K562 (cell line): ENCODE measurements around the gene TBR1. TPM values are rescaled to one million over a fixed set of nuclear protein-coding genes. Genes with fewer than 3 reads are reported as not detected.

Experiments
- ATAC-seq: fragments of 200-7000 bp; cut with Tn5 transposase; 3 replicates; pipeline ENCODE4 v1.9.1; 2020; ENCODE audit warnings: moderate library complexity
- BruUV-seq: library from RNA; stranded (reverse); fragments of 400-500 nt; replicated peaks from 2 replicates; lab custom pipeline; 2021; lab: Mats Ljungman, UMichigan
- CTCF ChIA-PET: fragments of 300-600 bp; formaldehyde crosslinking; extraction: SDS; loops from one replicate; lab custom pipeline; 2021; ENCODE audit warnings: low intra/inter-chr PET ratio; lab: Yijun Ruan, JAX
- POLR2A ChIA-PET: fragments of 300-600, 350-650 bp; sonication (Branson Sonifier 250); formaldehyde crosslinking; extraction: SDS; loops from one replicate; lab custom pipeline; 2021; ENCODE audit warnings: antibody characterized with exemption, inconsistent platforms; lab: Yijun Ruan, JAX
- DNase-seq, 4 experiments: peaks; one replicate each; pipeline versions ENCODE4 v3.0.0 to v3.0.0-alpha.2; 2011 to 2018; ENCODE audit warnings: low spot score in 3 of 4, mixed read lengths in 3 of 4; ENCODE audit errors: extremely low read depth in 1 of 4
- FAIRE-seq: peaks from 2 replicates; lab custom pipeline; 2011; peaks lifted over from hg19 to GRCh38; lab: Jason Lieb, UNC
- H2AFZ ChIP-seq: 2 replicates; pipeline ENCODE4 v1.6.0; 2011; ENCODE audit warnings: low read depth, low read length, control low read depth, inconsistent platforms
- H3K27ac ChIP-seq: fragments of 200-600 bp; 3 replicates; pipeline ENCODE4 v1.8.0; 2011; ENCODE audit warnings: low read depth, mild to moderate bottlenecking, control low read depth, inconsistent platforms, low read length, moderate library complexity, mixed read lengths; ENCODE audit errors: extremely low read depth
- H3K27me3 ChIP-seq, 2 experiments: fragments of 300-600 bp in 1 of 2; 2 replicates in 1 of 2; 3 replicates in 1 of 2; pipeline versions ENCODE4 v1.6.0 to v1.8.0; 2011; ENCODE audit warnings: inconsistent platforms in 2 of 2, low read length in 2 of 2, mild to moderate bottlenecking in 1 of 2, mixed read lengths in 1 of 2, moderate library complexity in 1 of 2; ENCODE audit not compliant: control insufficient read depth in 2 of 2, insufficient read depth in 2 of 2
- H3K36me3 ChIP-seq: fragments of 300-600 bp; 3 replicates; pipeline ENCODE4 v1.8.0; 2011; ENCODE audit warnings: mild to moderate bottlenecking, low read length, inconsistent platforms; ENCODE audit not compliant: control insufficient read depth, insufficient read depth
- H3K4me1 ChIP-seq, 2 experiments: fragments of 200-600 bp in 1 of 2; replicated peaks in 1 of 2; 2 replicates in 1 of 2; 3 replicates in 1 of 2; pipeline versions ENCODE4 v1.5.1 to v1.8.0; 2011; ENCODE audit warnings: inconsistent platforms in 2 of 2, low read length in 2 of 2, mild to moderate bottlenecking in 1 of 2, mixed read lengths in 1 of 2, moderate library complexity in 1 of 2; ENCODE audit not compliant: control insufficient read depth in 2 of 2, insufficient read depth in 2 of 2
- H3K4me2 ChIP-seq: 2 replicates; pipeline ENCODE4 v1.6.1; 2011; ENCODE audit warnings: low read length, control low read depth, inconsistent platforms, mixed read lengths; ENCODE audit not compliant: insufficient read depth
- H3K4me3 ChIP-seq: fragments of 200-600 bp; sonication (generic), shearing (Covaris generic); 2 replicates; pipeline ENCODE4 v1.5.1; 2016; ENCODE audit warnings: control low read depth, inconsistent platforms
- H3K79me2 ChIP-seq: fragments of 200-600 bp; 3 replicates; pipeline ENCODE4 v1.8.0; 2011; ENCODE audit warnings: low read length, inconsistent platforms; ENCODE audit not compliant: control insufficient read depth, insufficient read depth
- H3K9ac ChIP-seq, 2 experiments: 2 replicates each; pipeline versions ENCODE4 v1.6.0 to v1.6.1; 2011; ENCODE audit warnings: low read depth in 2 of 2, low read length in 2 of 2, control low read depth in 1 of 2, inconsistent platforms in 1 of 2, mild to moderate bottlenecking in 1 of 2, mixed read lengths in 1 of 2; ENCODE audit not compliant: insufficient read depth in 1 of 2
- H3K9me1 ChIP-seq: one replicate; pipeline ENCODE4 v1.6.0; 2011; ENCODE audit warnings: inconsistent platforms, mild to moderate bottlenecking, low read length, moderate library complexity; ENCODE audit not compliant: control insufficient read depth, insufficient read depth
- H3K9me3 ChIP-seq: replicated peaks from 2 replicates; pipeline ENCODE4 v1.5.1; 2011; ENCODE audit warnings: low read depth, low read length, inconsistent platforms; ENCODE audit not compliant: control insufficient read depth, insufficient read depth
- H4K20me1 ChIP-seq: replicated peaks from 2 replicates; pipeline ENCODE4 v1.6.1; 2011; ENCODE audit warnings: low read length, inconsistent platforms, mixed read lengths; ENCODE audit not compliant: control insufficient read depth, insufficient read depth
- KDM2B ChIP-seq: fragments of 250-450 bp; sonication (Bioruptor Pico); IDR thresholded peaks from 2 replicates; pipeline ENCODE4 v1.8.0; 2021; ENCODE audit warnings: mild to moderate bottlenecking, moderate library complexity
- MYC ChIP-seq, 2 experiments: fragments of 250-450 bp in 1 of 2; sonication (Bioruptor Pico) in 1 of 2; IDR thresholded peaks; 2 replicates each; pipeline versions ENCODE4 v1.5.1 to v1.6.1; 2012 to 2021; ENCODE audit warnings: low read depth in 2 of 2, borderline replicate concordance in 1 of 2, improper control_type of control experiment in 1 of 2, low read length in 1 of 2, mild to moderate bottlenecking in 1 of 2, moderate library complexity in 1 of 2
- NFYB ChIP-seq: IDR thresholded peaks from 2 replicates; pipeline ENCODE4 v1.6.1; 2011; ENCODE audit warnings: mild to moderate bottlenecking, moderate library complexity; ENCODE audit not compliant: insufficient read length; ENCODE audit errors: extremely low read depth
- SMARCA5 ChIP-seq: fragments of 450-650 bp; IDR thresholded peaks from 2 replicates; pipeline ENCODE4 v1.6.1; 2016
- TEAD1 ChIP-seq, 2 experiments: fragments of 450-650 bp in 1 of 2; sonication (generic) in 1 of 2; formaldehyde crosslinking; IDR thresholded peaks; 2 replicates each; pipeline versions ENCODE4 v1.4.0 to v1.8.0; 2020 to 2022; ENCODE audit warnings: mild to moderate bottlenecking in 2 of 2, missing genetic modification reagents in 1 of 2
- TGIF2 ChIP-seq: sonication (generic); formaldehyde crosslinking; IDR thresholded peaks from 2 replicates; pipeline ENCODE4 v1.8.1; 2022; ENCODE audit warnings: mild to moderate bottlenecking, missing genetic modification reagents, moderate library complexity
- ZNF316 ChIP-seq: fragments of 450-650 bp; IDR thresholded peaks from 2 replicates; pipeline ENCODE4 v1.6.1; 2016
- WGBS: fragments of 100-300 bp; shearing (Covaris generic); methylation state at CpG from one replicate; pipeline ENCODE4 v1.1.6; 2016; ENCODE audit warnings: low coverage, mixed read lengths; ENCODE audit not compliant: insufficient coverage; ENCODE audit errors: missing lambda C conversion rate; 5-methylcytosine and 5-hydroxymethylcytosine counted together
- in situ Hi-C: fragments of 300-500 bp; cut with MboI; formaldehyde crosslinking; loops from 4 replicates; pipeline ENCODE4 v1.15.0; 2018; ENCODE audit warnings: inconsistent platforms, mixed read lengths
- intact Hi-C: fragments of 100-400 bp; cut with micrococcal nuclease; formaldehyde crosslinking; loops from 2 replicates; pipeline ENCODE4 v1.14.2; 2022
- polyA plus RNA-seq, 8 experiments: library from polyadenylated mRNA; depleted of rRNA in 4 of 8; stranded (reverse) in 5 of 8; unstranded in 3 of 8; fragments of >200 nt; fragmentation: Nextera tagmentation in 2 of 8; fragmentation: Illumina TruSeq in 1 of 8; extraction: Ambion mirVana in 2 of 8; extraction: Trizol in 1 of 8; gene quantifications; 2 replicates each; pipeline versions ENCODE4 v1.2.1 to v1.2.3, GENCODE V29; 2011 to 2014; ENCODE audit warnings: inconsistent platforms in 1 of 8, missing spikeins in 1 of 8
- small RNA-seq: library from RNA; depleted of rRNA; stranded (forward); fragments of <200 nt; gene quantifications from one replicate; pipeline ENCODE3, GENCODE V24; 2014
- total RNA-seq, 7 experiments: library from RNA; depleted of rRNA in 6 of 7; stranded (reverse); fragments of >200 nt in 6 of 7; fragmentation: Illumina TruSeq in 2 of 7; extraction: Trizol in 2 of 7; gene quantifications; 2 replicates each; pipeline versions ENCODE4 v1.2.1 to v1.2.3, GENCODE V29; 2011 to 2021; ENCODE audit warnings: low replicate concordance in 1 of 7

The TBR1 gene
- total and polyA plus RNA-seq, 9 of the 15 experiments (the other 6 are each of a cell fraction or from before 2014, with no cell fraction given), result 0.01 to 0.09 TPM; not detected in 7

DNA sequence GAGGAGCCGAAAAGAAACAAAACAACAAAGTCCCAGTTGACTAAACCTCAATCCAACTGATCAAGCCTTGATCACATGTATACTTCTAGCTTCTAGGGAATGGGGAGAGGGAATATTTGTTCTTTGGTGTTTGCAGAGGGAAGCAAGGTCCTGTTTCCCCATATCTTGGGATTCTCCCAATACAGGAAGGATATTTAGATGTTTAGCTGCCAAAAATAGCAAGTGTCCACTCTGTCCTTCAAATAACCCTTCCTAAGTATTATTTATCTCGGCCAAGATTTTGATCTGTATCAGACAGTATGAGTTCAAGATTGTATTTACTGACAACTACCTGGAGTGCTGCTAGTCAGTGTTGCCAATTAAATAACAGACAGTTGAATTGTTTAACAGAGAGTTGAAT, 55.5 kb downstream of the TBR1 start:
- TF ChIP-seq KDM2B (CRISPR knock-in tag) (no peak), NFYB (no peak), SMARCA5 (no peak), TEAD1 (CRISPR knock-in tag; IDR thresholded peaks at IDR 0.05) (no peak), MYC (IDR thresholded peaks at IDR 0.05; ENCODE audit: low read depth, low read length) (no peak), MYC (CRISPR knock-in tag; IDR thresholded peaks at IDR 0.05; ENCODE audit: borderline replicate concordance, low read depth) (no peak)
- no peaks in the 10 kb centered on the region for H3K9me1 ChIP-seq
- no peaks in the 10 kb centered on the region for H3K27me3 ChIP-seq
- H3K4me3 ChIP-seq, result no peak overlapping the region
- H3K4me1 ChIP-seq, result no peaks in the 10 kb centered on the region
- ChIA-PET CTCF (no interaction called here), POLR2A (no interaction called here)
- H3K9me3 ChIP-seq, result no peaks in the 10 kb centered on the region
- H3K4me2 ChIP-seq, result no peak overlapping the region
- no peak for ATAC-seq
- H4K20me1 ChIP-seq, result no peaks in the 10 kb centered on the region
- no peaks in the 10 kb centered on the region for H3K36me3 ChIP-seq
- 0% methylated on average over 2 of the region's 2 CpGs for WGBS
- no peak for FAIRE-seq
- no peak for DNase-seq
- BruUV-seq, result no TSS peak
- in situ Hi-C loops, result no loop called here
- H3K9ac ChIP-seq, result no peak overlapping the region
- intact Hi-C loops, result no loop called here
- no peak overlapping the region for H3K27ac ChIP-seq
- no peak overlapping the region for H2AFZ ChIP-seq
- no peaks in the 10 kb centered on the region for H3K79me2 ChIP-seq

GRCh38 chr2:161474920-161475319, 58.8 kb downstream of the TBR1 start:
- Histone ChIP-seq H4K20me1 (no peaks in the 10 kb centered on the region), H3K4me1 (no peaks in the 10 kb centered on the region), H3K9ac (no peak overlapping the region), H3K4me3 (no peak overlapping the region), H3K9me1 (no peaks in the 10 kb centered on the region), H3K27ac (no peak overlapping the region), H3K27me3 (no peaks in the 10 kb centered on the region), H3K4me2 (no peak overlapping the region), H2AFZ (no peak overlapping the region), H3K36me3 (no peaks in the 10 kb centered on the region), H3K9me3 (no peaks in the 10 kb centered on the region), H3K79me2 (no peaks in the 10 kb centered on the region)
- in situ Hi-C loops, result no loop called here
- ATAC-seq (no peak), FAIRE-seq (no peak), DNase-seq (no peak)
- ChIA-PET POLR2A (no interaction called here), CTCF (no interaction called here)
- TF ChIP-seq ZNF316 (peak; percentile 62), TGIF2 (no peak)
- intact Hi-C loops, result no loop called here
- BruUV-seq, result no TSS peak
- WGBS, result 0% methylated on average over 2 of the region's 2 CpGs

Small RNA genes within 50 kb of the gene (small RNA-seq; reads per million reads assigned to genes)
- gene RNA5SP108, result not detected

Other genes starting within 250 kb of the TBR1 start
- gene PSMD14, start 107.9 kb upstream of the TBR1 start, total RNA-seq (2014; rRNA removed), result 124 and 151 TPM in 2 replicates
- 242 and 282 TPM in 2 replicates for gene PSMD14, start 107.9 kb upstream of the TBR1 start, total RNA-seq (2014; rRNA removed; fragmentation: Illumina TruSeq; extraction: Trizol)
- 247 and 267 TPM in 2 replicates for gene PSMD14, start 107.9 kb upstream of the TBR1 start, total RNA-seq (2015; rRNA removed; fragmentation: Illumina TruSeq; extraction: Trizol)
- 166 and 175 TPM in 2 replicates for gene PSMD14, start 107.9 kb upstream of the TBR1 start, total RNA-seq (2021)
- 133 and 228 TPM in 2 replicates for gene PSMD14, start 107.9 kb upstream of the TBR1 start, polyA plus RNA-seq (2011; rRNA removed)
- 179 and 182 TPM in 2 replicates for gene PSMD14, start 107.9 kb upstream of the TBR1 start, polyA plus RNA-seq (2014; fragmentation: Illumina TruSeq; extraction: Trizol)
- 100 to 1,000 TPM; 496 to 515 TPM for gene PSMD14, start 107.9 kb upstream of the TBR1 start, polyA plus RNA-seq (2014; fragmentation: Nextera tagmentation; extraction: Ambion mirVana)
- gene PSMD14, start 107.9 kb upstream of the TBR1 start, polyA plus RNA-seq (2014; rRNA removed), result 154 and 166 TPM in 2 replicates
- gene SLC4A10, start 208.1 kb downstream of the TBR1 start, total RNA-seq (2014; rRNA removed), result not detected in 2 replicates
- gene SLC4A10, start 208.1 kb downstream of the TBR1 start, total RNA-seq (2014; rRNA removed; fragmentation: Illumina TruSeq; extraction: Trizol), result not detected in 2 replicates
- not detected in 2 replicates for gene SLC4A10, start 208.1 kb downstream of the TBR1 start, total RNA-seq (2015; rRNA removed; fragmentation: Illumina TruSeq; extraction: Trizol)
- not detected in 2 replicates for gene SLC4A10, start 208.1 kb downstream of the TBR1 start, total RNA-seq (2021)
- not detected in 2 replicates for gene SLC4A10, start 208.1 kb downstream of the TBR1 start, polyA plus RNA-seq (2011; rRNA removed)
- not detected in 2 replicates for gene SLC4A10, start 208.1 kb downstream of the TBR1 start, polyA plus RNA-seq (2014; fragmentation: Illumina TruSeq; extraction: Trizol)
- gene SLC4A10, start 208.1 kb downstream of the TBR1 start, polyA plus RNA-seq (2014; fragmentation: Nextera tagmentation; extraction: Ambion mirVana), result not detected
- not detected in 2 replicates for gene SLC4A10, start 208.1 kb downstream of the TBR1 start, polyA plus RNA-seq (2014; rRNA removed)